Type B pancreatic cell (in vitro differentiated cells): ENCODE results near the gene RAD17. TPM values are rescaled to one million over a fixed set of nuclear protein-coding genes. Genes with fewer than 3 reads are reported as not detected.

Source experiments
- DNase-seq: peaks from one replicate; pipeline ENCODE4 v3.0.0; 2021; ENCODE audit warnings: mixed read lengths; ENCODE audit not compliant: unreplicated experiment; ENCODE audit errors: extremely low spot score
- H3K27ac Mint-ChIP-seq: 2 replicates; pipeline ENCODE4 v1.8.0; 2021; ENCODE audit warnings: mild to moderate bottlenecking, mixed read lengths
- H3K27me3 Mint-ChIP-seq: 2 replicates; pipeline ENCODE4 v1.8.0; 2021; ENCODE audit warnings: mixed read lengths
- H3K36me3 Mint-ChIP-seq: 2 replicates; pipeline ENCODE4 v1.8.0; 2021; ENCODE audit warnings: mixed read lengths
- H3K4me1 Mint-ChIP-seq: one replicate; pipeline ENCODE4 v1.8.0; 2021; ENCODE audit warnings: mixed read lengths; ENCODE audit not compliant: unreplicated experiment
- H3K4me3 Mint-ChIP-seq: 2 replicates; pipeline ENCODE4 v1.8.0; 2021; ENCODE audit warnings: mild to moderate bottlenecking, mixed read lengths
- H3K9me3 Mint-ChIP-seq: 2 replicates; pipeline ENCODE4 v1.8.0; 2021; ENCODE audit warnings: mixed read lengths
- total RNA-seq: library from RNA; stranded (reverse); gene quantifications from 2 replicates; pipeline ENCODE4 v1.2.1, GENCODE V29; 2021; ENCODE audit warnings: low replicate concordance
- TF ChIP-seq, protein P1 (sequence below): fragments of 200-600 bp; sonication (generic); conservative IDR thresholded peaks from 2 replicates; pipeline ENCODE4 v1.5.0; 2021; ENCODE audit warnings: antibody characterized with exemption, mild to moderate bottlenecking

Gene RAD17
- total RNA-seq, 1 donor from 2014 or later = 30.9 TPM

DNA sequence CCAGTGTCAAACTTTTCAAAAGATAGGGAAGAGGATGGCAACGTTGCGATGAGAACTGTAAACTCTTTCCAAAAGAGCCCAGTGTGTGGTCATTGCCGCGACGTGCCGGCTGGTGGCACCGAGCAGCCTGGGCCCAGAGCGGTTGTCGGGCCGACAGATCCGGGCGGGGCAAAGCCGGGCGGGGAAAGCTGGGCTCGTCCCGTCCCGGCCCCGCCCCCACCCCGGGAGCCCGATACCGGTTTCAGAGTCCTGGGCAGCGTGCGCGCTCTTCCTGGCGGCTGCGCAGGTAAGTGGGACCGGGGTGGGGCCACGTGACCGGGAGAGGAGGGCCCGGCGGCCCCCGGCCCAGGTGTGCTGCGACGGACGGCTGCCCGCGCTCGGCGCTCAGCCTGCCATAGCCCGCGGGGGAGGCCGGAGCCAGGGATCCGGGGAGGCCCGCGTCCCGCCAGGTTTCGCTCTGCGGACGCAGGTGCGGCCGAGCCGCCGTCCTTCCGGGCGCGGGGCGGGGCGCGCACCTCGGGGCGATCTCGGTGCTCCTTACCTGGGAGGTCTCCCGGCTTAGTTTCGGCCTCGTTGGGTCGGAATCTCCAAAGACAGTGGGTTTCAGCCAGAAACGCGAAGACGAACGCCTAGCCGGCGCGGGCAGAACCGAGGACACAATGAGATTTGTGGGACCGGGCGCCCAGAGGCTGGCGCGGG lies 45.4 kb downstream of the RAD17 start, which contains the start of gene MARVELD2:
Gene MARVELD2 (plus strand): TSS at position 232 of the 699 bp plus-strand sequence. CDS start 4,270 bp downstream, outside the sequence.
- peak within 1 kb of the TSS; percentile 97 for H3K27ac Mint-ChIP-seq
- peak; percentile 83 for DNase-seq
- peaks cover 20% of the 10 kb centered on the region for H3K27me3 Mint-ChIP-seq
- TF ChIP-seq, protein P1, sequence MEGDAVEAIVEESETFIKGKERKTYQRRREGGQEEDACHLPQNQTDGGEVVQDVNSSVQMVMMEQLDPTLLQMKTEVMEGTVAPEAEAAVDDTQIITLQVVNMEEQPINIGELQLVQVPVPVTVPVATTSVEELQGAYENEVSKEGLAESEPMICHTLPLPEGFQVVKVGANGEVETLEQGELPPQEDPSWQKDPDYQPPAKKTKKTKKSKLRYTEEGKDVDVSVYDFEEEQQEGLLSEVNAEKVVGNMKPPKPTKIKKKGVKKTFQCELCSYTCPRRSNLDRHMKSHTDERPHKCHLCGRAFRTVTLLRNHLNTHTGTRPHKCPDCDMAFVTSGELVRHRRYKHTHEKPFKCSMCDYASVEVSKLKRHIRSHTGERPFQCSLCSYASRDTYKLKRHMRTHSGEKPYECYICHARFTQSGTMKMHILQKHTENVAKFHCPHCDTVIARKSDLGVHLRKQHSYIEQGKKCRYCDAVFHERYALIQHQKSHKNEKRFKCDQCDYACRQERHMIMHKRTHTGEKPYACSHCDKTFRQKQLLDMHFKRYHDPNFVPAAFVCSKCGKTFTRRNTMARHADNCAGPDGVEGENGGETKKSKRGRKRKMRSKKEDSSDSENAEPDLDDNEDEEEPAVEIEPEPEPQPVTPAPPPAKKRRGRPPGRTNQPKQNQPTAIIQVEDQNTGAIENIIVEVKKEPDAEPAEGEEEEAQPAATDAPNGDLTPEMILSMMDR = peak; percentile 47
- H3K9me3 Mint-ChIP-seq = no peaks in the 10 kb centered on the region
- peaks cover 16% of the 10 kb centered on the region for H3K4me1 Mint-ChIP-seq
- H3K4me3 Mint-ChIP-seq = peak within 1 kb of the TSS; percentile 90
- H3K36me3 Mint-ChIP-seq = peaks cover 43% of the 10 kb centered on the region

GRCh38 chr5:69415584-69415958 lies 46.0 kb downstream of the RAD17 start:
- H3K27me3 Mint-ChIP-seq = peaks cover 20% of the 10 kb centered on the region
- TF ChIP-seq, protein P1 = no peak
- H3K9me3 Mint-ChIP-seq = no peaks in the 10 kb centered on the region
- H3K4me1 Mint-ChIP-seq = peaks cover 16% of the 10 kb centered on the region
- DNase-seq = no peak
- peak overlapping the region; percentile 90 for H3K4me3 Mint-ChIP-seq
- peaks cover 48% of the 10 kb centered on the region for H3K36me3 Mint-ChIP-seq
- peak overlapping the region; percentile 97 for H3K27ac Mint-ChIP-seq

- Mint-ChIP-seq H3K36me3 (peaks cover 50% of the 10 kb centered on the region), H3K9me3 (no peaks in the 10 kb centered on the region), H3K4me1 (peaks cover 16% of the 10 kb centered on the region), H3K27me3 (peaks cover 20% of the 10 kb centered on the region), H3K27ac (peak overlapping the region; percentile 97), H3K4me3 (peak overlapping the region; percentile 90)
- DNase-seq = peak; percentile 16
- TF ChIP-seq, protein P1 = no peak
These were observed 46.6 kb downstream of the RAD17 start for GRCh38 chr5:69416180-69416579.

DNA sequence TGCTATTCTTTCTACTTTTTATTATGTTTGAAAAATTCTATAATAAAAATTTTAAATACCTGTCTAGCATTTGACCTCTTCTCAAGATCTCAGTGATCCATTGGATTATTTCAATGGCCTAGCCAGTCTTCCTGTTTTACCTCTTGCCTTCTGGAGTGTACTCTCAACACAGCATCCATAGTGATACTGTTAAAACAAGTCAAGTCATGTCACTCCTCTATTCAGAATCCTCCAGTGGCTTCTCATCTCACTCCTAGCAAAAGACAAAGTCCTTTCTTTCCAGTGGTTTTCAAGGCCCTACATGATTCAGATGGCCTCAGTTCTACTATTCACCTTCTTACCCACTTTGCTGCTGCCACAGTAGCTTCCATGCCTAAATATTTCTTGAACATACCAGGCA lies 47.1 kb downstream of the RAD17 start:
- H3K4me1 Mint-ChIP-seq = peaks cover 16% of the 10 kb centered on the region
- TF ChIP-seq, protein P1 = no peak
- H3K9me3 Mint-ChIP-seq = no peaks in the 10 kb centered on the region
- H3K27ac Mint-ChIP-seq = peak overlapping the region; percentile 97
- H3K4me3 Mint-ChIP-seq = peak overlapping the region; percentile 90
- peaks cover 20% of the 10 kb centered on the region for H3K27me3 Mint-ChIP-seq
- peaks cover 45% of the 10 kb centered on the region for H3K36me3 Mint-ChIP-seq
- no peak for DNase-seq

DNA sequence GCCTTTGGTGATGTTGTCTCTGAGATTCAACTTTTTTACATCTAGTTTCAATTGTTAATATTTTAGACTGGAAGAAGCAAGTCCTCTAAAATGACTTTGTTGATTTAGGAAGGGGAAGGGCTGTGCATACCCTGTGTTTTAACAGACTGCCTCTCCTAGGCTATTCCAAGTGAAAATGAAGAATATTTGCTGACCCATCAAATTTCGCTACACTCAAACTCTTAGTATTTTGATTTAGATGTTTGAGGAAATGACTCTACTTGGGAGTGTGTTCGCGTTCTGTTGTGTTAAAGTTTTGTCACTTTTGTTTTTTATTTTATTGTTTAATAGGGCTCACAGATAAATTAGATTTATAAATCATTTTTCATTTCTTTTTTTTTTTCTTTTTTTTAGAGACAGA lies 48.9 kb downstream of the RAD17 start:
- Mint-ChIP-seq H3K4me1 (peaks cover 16% of the 10 kb centered on the region), H3K27ac (peak overlapping the region; percentile 34), H3K36me3 (peaks cover 47% of the 10 kb centered on the region), H3K4me3 (peak overlapping the region; percentile 51), H3K27me3 (peaks cover 20% of the 10 kb centered on the region), H3K9me3 (no peaks in the 10 kb centered on the region)
- DNase-seq = no peak
- TF ChIP-seq, protein P1 = no peak
